Measurements from ENCODE around the gene TNIK.

- TF ChIP-seq CTCF (conservative IDR thresholded peaks at IDR 0.05; ENCODE audit: low read depth, low read length): no peak
- TF ChIP-seq EZH2phosphoT487 (IDR thresholded peaks at IDR 0.05; ENCODE audit: borderline replicate concordance, low read length): no peak
- TF ChIP-seq EZH2 (IDR thresholded peaks at IDR 0.05; ENCODE audit: low read length, unreplicated experiment): no peak
Observed at GRCh38 chr3:171199473-171199829, 260.8 kb downstream of the TNIK start.
